ENCODE data around the gene INPP5D.

- TF ChIP-seq POLR2AphosphoS5 (IDR thresholded peaks at IDR 0.05): no peak
- TF ChIP-seq, protein P1, sequence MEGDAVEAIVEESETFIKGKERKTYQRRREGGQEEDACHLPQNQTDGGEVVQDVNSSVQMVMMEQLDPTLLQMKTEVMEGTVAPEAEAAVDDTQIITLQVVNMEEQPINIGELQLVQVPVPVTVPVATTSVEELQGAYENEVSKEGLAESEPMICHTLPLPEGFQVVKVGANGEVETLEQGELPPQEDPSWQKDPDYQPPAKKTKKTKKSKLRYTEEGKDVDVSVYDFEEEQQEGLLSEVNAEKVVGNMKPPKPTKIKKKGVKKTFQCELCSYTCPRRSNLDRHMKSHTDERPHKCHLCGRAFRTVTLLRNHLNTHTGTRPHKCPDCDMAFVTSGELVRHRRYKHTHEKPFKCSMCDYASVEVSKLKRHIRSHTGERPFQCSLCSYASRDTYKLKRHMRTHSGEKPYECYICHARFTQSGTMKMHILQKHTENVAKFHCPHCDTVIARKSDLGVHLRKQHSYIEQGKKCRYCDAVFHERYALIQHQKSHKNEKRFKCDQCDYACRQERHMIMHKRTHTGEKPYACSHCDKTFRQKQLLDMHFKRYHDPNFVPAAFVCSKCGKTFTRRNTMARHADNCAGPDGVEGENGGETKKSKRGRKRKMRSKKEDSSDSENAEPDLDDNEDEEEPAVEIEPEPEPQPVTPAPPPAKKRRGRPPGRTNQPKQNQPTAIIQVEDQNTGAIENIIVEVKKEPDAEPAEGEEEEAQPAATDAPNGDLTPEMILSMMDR (IDR thresholded peaks at IDR 0.05): no peak
- TF ChIP-seq POLR2A (IDR thresholded peaks at IDR 0.05): no peak
These were observed 126.7 kb downstream of the INPP5D start for GRCh38 chr2:233186851-233187250.
